Astrocyte (in vitro differentiated cells and primary cell): ENCODE data around the gene NCF4.
A peak's percentile ranks its signal among the peaks of the same experiment; 100 is the strongest.

Experiments
- CTCF ChIP-seq: IDR thresholded peaks from 2 replicates; pipeline ENCODE4 v1.5.1; 2011; ENCODE audit warnings: low read depth, mild to moderate bottlenecking, inconsistent platforms, low read length, moderate library complexity; ENCODE audit not compliant: insufficient read depth
- EZH2 ChIP-seq: IDR thresholded peaks from 2 replicates; pipeline ENCODE4 v1.6.1; 2012; ENCODE audit warnings: mild to moderate bottlenecking, low read length, inconsistent platforms; ENCODE audit not compliant: insufficient read depth

DNA sequence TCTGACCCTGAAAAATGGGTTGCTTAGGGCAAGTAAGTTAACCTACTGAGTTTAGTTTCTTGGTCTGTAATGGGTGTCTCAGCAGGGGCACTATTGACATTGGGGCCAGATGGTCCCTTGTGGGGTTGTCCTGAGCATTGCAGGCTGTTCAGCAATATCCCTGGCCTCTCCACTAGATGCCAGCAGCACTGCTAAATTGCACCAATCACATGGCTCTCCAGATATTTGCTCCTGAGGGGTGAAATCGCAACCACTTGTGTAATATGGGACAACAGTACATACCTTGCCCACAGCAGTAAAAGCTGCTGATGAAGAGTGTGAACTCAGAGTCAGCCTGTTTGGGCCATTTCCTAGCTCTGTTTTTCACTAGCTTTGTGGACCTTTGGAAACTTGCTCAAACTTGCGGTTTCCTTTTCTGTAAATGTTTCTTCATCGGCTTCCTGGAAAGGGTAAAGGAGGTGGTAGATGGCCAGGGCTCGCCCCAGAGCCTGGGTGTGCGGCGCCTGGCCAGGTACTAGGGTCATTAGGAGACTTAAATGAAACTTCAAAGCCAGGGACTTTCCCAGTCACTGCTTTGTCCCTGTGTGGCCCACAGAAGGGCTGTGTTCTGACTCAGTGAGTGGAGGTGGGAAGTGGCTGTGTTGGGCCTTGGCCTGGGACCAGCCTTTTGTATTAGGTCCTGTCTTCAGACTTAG lies 13.0 kb downstream of the NCF4 start:
- TF ChIP-seq CTCF (peak; percentile 34), EZH2 (no peak)
